ES-I3 (cell line): ENCODE results near the gene TUT7.

Source experiments
- H3K36me3 ChIP-seq: 2 replicates; pipeline ENCODE4 v1.6.1; 2013; ENCODE audit warnings: mild to moderate bottlenecking, low read length, control low read depth, moderate library complexity; ENCODE audit not compliant: insufficient read depth
- H3K4me1 ChIP-seq: 2 replicates; pipeline ENCODE4 v1.6.1; 2013; ENCODE audit warnings: mild to moderate bottlenecking, control low read depth, low read length; ENCODE audit not compliant: insufficient read depth
- H3K9ac ChIP-seq: 2 replicates; pipeline ENCODE4 v1.6.1; 2013; ENCODE audit warnings: low read depth, mild to moderate bottlenecking, low read length, moderate library complexity
- H3K9me3 ChIP-seq: 2 replicates; pipeline ENCODE4 v1.6.1; 2013; ENCODE audit warnings: mild to moderate bottlenecking, low read length, moderate library complexity; ENCODE audit not compliant: control insufficient read depth, insufficient read depth

Gene TUT7

GRCh38 chr9:86355814-86356213 is 1.6 kb upstream of the TUT7 start:
- Histone ChIP-seq H3K9me3 (no peaks in the 10 kb centered on the region), H3K9ac (no peak overlapping the region), H3K4me1 (0 out of 2 replicates have a peak, but pooled peaks cover 7% of the 10 kb centered on the region), H3K36me3 (peaks cover 5% of the 10 kb centered on the region; the same call in 1 of the 2 replicates)

GRCh38 chr9:86354818-86355309 is 654 bp upstream of the TUT7 start:
- Histone ChIP-seq H3K36me3 (peaks cover 5% of the 10 kb centered on the region; the same call in 1 of the 2 replicates), H3K9me3 (no peaks in the 10 kb centered on the region), H3K9ac (peak overlapping the region; percentile 87), H3K4me1 (0 out of 2 replicates have a peak, but pooled peaks cover 7% of the 10 kb centered on the region)

- H3K4me1 ChIP-seq: 0 out of 2 replicates have a peak, but pooled peaks cover 7% of the 10 kb centered on the region
- H3K9ac ChIP-seq: peak overlapping the region; percentile 83
- H3K9me3 ChIP-seq: no peaks in the 10 kb centered on the region
- peaks cover 5% of the 10 kb centered on the region; the same call in 1 of the 2 replicates for H3K36me3 ChIP-seq
Observed at GRCh38 chr9:86353655-86354010, 577 bp downstream of the TUT7 start.

GRCh38 chr9:86352440-86353077 is 1.7 kb downstream of the TUT7 start:
- Histone ChIP-seq H3K9ac (no peak overlapping the region; the same call in 1 of the 2 replicates), H3K36me3 (peaks cover 5% of the 10 kb centered on the region; the same call in 1 of the 2 replicates), H3K4me1 (0 out of 2 replicates have a peak, but pooled peaks cover 7% of the 10 kb centered on the region)

GRCh38 chr9:86351880-86352279 is 2.3 kb downstream of the TUT7 start:
- Histone ChIP-seq H3K9ac (no peak overlapping the region), H3K36me3 (peaks cover 5% of the 10 kb centered on the region; the same call in 1 of the 2 replicates), H3K9me3 (no peaks in the 10 kb centered on the region), H3K4me1 (0 out of 2 replicates have a peak, but pooled peaks cover 7% of the 10 kb centered on the region)

More at GRCh38 chr9:86352440-86353077, 1.7 kb downstream of the TUT7 start:
- no peaks in the 10 kb centered on the region for H3K9me3 ChIP-seq

- no peaks in the 10 kb centered on the region for H3K9me3 ChIP-seq
- H3K4me1 ChIP-seq: 0 out of 2 replicates have a peak, but pooled peaks cover 7% of the 10 kb centered on the region
- H3K9ac ChIP-seq: no peak overlapping the region
- H3K36me3 ChIP-seq: peaks cover 5% of the 10 kb centered on the region; the same call in 1 of the 2 replicates
Observed at GRCh38 chr9:86350006-86350760, 4.0 kb downstream of the TUT7 start.

GRCh38 chr9:86349271-86349670 is 4.9 kb downstream of the TUT7 start:
- H3K9ac ChIP-seq: no peak overlapping the region
- H3K36me3 ChIP-seq: peaks cover 5% of the 10 kb centered on the region; the same call in 1 of the 2 replicates
- no peaks in the 10 kb centered on the region for H3K9me3 ChIP-seq
- H3K4me1 ChIP-seq: 0 out of 2 replicates have a peak, but pooled peaks cover 7% of the 10 kb centered on the region

- Histone ChIP-seq H3K36me3 (peaks cover 5% of the 10 kb centered on the region; the same call in 1 of the 2 replicates), H3K9me3 (no peaks in the 10 kb centered on the region), H3K9ac (no peak overlapping the region), H3K4me1 (0 out of 2 replicates have a peak, but pooled peaks cover 7% of the 10 kb centered on the region)
Observed at GRCh38 chr9:86347991-86348390, 6.2 kb downstream of the TUT7 start.

- no peaks in the 10 kb centered on the region for H3K4me1 ChIP-seq
- H3K9ac ChIP-seq: no peak overlapping the region
- H3K9me3 ChIP-seq: no peaks in the 10 kb centered on the region
- H3K36me3 ChIP-seq: peaks cover 3% of the 10 kb centered on the region; the same call in 1 of the 2 replicates
Observed at GRCh38 chr9:86344818-86345217, 9.4 kb downstream of the TUT7 start.

GRCh38 chr9:86342269-86342668 is 11.9 kb downstream of the TUT7 start:
- no peaks in the 10 kb centered on the region for H3K9me3 ChIP-seq
- peaks cover 3% of the 10 kb centered on the region; the same call in 1 of the 2 replicates for H3K36me3 ChIP-seq
- peaks cover 6% of the 10 kb centered on the region; the same call in 1 of the 2 replicates for H3K4me1 ChIP-seq
- no peak overlapping the region for H3K9ac ChIP-seq

GRCh38 chr9:86341007-86341491 is 13.2 kb downstream of the TUT7 start:
- peaks cover 6% of the 10 kb centered on the region for H3K36me3 ChIP-seq
- H3K4me1 ChIP-seq: peaks cover 6% of the 10 kb centered on the region; the same call in 1 of the 2 replicates
- no peak overlapping the region for H3K9ac ChIP-seq
- H3K9me3 ChIP-seq: no peaks in the 10 kb centered on the region

- Histone ChIP-seq H3K36me3 (peaks cover 7% of the 10 kb centered on the region), H3K9ac (no peak overlapping the region), H3K4me1 (peaks cover 6% of the 10 kb centered on the region; the same call in 1 of the 2 replicates), H3K9me3 (no peaks in the 10 kb centered on the region)
Observed at GRCh38 chr9:86340356-86341006, 13.7 kb downstream of the TUT7 start.

GRCh38 chr9:86337469-86338108 is 16.6 kb downstream of the TUT7 start:
- H3K9ac ChIP-seq: no peak overlapping the region
- no peaks in the 10 kb centered on the region for H3K9me3 ChIP-seq
- H3K36me3 ChIP-seq: peaks cover 21% of the 10 kb centered on the region
- H3K4me1 ChIP-seq: peaks cover 6% of the 10 kb centered on the region; the same call in 1 of the 2 replicates
